Measurements from ENCODE around the gene TMEM52. TPM values are rescaled to one million over a fixed set of nuclear protein-coding genes. Genes with fewer than 3 reads are reported as not detected.

Gene TMEM52
- polyA plus RNA-seq, 3 donors: 2.3 TPM; not detected in 2

DNA sequence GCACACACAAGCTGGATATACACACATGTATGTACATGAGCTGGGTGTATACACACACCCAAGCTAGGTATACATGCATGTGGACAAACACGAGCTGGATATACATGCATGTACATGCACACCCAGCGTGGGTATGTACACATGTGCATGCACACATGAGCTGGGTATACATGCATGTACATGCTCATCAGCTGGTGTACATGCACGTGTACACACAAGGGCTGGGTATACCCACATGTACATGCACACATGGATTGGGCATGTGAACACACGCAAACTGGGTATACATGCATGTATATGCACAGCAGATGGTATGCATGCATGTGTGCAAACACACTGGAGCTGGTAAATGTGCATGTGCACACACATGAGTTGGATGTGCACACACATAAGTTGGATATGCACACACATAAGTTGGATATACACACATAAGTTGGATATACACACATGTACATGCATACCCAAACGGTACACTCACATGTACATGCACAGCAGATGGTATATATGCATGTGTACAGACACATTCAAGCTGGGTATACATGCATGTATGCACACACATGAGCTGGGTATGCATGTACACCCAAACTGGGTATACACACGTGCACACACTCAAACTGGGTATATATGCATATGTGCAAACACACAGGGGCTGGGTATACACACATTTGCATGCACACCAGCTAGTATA is 20.7 kb downstream of the TMEM52 start:
- H3K4me3 Mint-ChIP-seq: no peak overlapping the region
- H3K4me3 ChIP-seq (replicated peaks in 1 of 3; ENCODE audit: low read depth in 2 of 3, low read length in 3 of 3): no peak overlapping the region
- H3K79me2 ChIP-seq (ENCODE audit: insufficient read depth, low read length): peaks cover 4% of the 10 kb centered on the region
- H3K9me3 ChIP-seq (replicated peaks in 1 of 2; ENCODE audit: control insufficient read depth in 1 of 2, insufficient read depth in 1 of 2, low read length in 2 of 2): peaks cover 0 to 5% of the 10 kb centered on the region in 2 donors
- H2AFZ ChIP-seq (ENCODE audit: insufficient read depth, low read depth, low read length, poor library complexity, severe bottlenecking): no peak overlapping the region
- DNase-seq: no peak
- H3K4me1 Mint-ChIP-seq: peaks cover 10% of the 10 kb centered on the region
- H3K36me3 Mint-ChIP-seq: no peaks in the 10 kb centered on the region
- H3K9me3 Mint-ChIP-seq: peaks cover 0 to 5% (median 5%) of the 10 kb centered on the region in 7 donors
- H3K27me3 ChIP-seq (ENCODE audit: control insufficient read depth in 2 of 2, insufficient read depth in 2 of 2, low read length in 2 of 2): peaks cover 0 to 19% of the 10 kb centered on the region in 2 donors
- H4K20me1 ChIP-seq (ENCODE audit: insufficient read depth, low read length): peaks cover 5% of the 10 kb centered on the region
- no peak overlapping the region for H3K4me2 ChIP-seq (replicated peaks; ENCODE audit: extremely low read depth, low read length, poor library complexity, severe bottlenecking)
- peaks cover 24 to 50% (median 28%) of the 10 kb centered on the region in 3 donors for H3K27me3 Mint-ChIP-seq (ENCODE audit: low read depth in 3 of 3)
- H3K27ac ChIP-seq (ENCODE audit: low read depth in 1 of 2, low read length in 2 of 2): no peak overlapping the region
- H3K27ac Mint-ChIP-seq: no peak overlapping the region
- no peak overlapping the region for H3K9ac ChIP-seq (ENCODE audit: insufficient read depth, low read length, poor library complexity, severe bottlenecking)
- TF ChIP-seq, protein P1, sequence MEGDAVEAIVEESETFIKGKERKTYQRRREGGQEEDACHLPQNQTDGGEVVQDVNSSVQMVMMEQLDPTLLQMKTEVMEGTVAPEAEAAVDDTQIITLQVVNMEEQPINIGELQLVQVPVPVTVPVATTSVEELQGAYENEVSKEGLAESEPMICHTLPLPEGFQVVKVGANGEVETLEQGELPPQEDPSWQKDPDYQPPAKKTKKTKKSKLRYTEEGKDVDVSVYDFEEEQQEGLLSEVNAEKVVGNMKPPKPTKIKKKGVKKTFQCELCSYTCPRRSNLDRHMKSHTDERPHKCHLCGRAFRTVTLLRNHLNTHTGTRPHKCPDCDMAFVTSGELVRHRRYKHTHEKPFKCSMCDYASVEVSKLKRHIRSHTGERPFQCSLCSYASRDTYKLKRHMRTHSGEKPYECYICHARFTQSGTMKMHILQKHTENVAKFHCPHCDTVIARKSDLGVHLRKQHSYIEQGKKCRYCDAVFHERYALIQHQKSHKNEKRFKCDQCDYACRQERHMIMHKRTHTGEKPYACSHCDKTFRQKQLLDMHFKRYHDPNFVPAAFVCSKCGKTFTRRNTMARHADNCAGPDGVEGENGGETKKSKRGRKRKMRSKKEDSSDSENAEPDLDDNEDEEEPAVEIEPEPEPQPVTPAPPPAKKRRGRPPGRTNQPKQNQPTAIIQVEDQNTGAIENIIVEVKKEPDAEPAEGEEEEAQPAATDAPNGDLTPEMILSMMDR (IDR thresholded peaks at IDR 0.05): no peak
- peaks cover 3 to 7% of the 10 kb centered on the region in 2 donors for H3K4me1 ChIP-seq (ENCODE audit: control insufficient read depth in 1 of 2, insufficient read depth in 2 of 2, low read length in 2 of 2)
- 99% methylated on average over 5 of the region's 6 CpGs for WGBS (ENCODE audit: insufficient coverage)
- no peaks in the 10 kb centered on the region for H3K36me3 ChIP-seq (replicated peaks in 1 of 2; ENCODE audit: control insufficient read depth in 1 of 2, insufficient read depth in 2 of 2, low read length in 2 of 2)
- intact Hi-C loops (cut with micrococcal nuclease): loop anchor here in 1 of 2 donors (10.0 kb wide), 1 partner anchor 54 kb away; no protein-coding TSS in a partner anchor

DNA sequence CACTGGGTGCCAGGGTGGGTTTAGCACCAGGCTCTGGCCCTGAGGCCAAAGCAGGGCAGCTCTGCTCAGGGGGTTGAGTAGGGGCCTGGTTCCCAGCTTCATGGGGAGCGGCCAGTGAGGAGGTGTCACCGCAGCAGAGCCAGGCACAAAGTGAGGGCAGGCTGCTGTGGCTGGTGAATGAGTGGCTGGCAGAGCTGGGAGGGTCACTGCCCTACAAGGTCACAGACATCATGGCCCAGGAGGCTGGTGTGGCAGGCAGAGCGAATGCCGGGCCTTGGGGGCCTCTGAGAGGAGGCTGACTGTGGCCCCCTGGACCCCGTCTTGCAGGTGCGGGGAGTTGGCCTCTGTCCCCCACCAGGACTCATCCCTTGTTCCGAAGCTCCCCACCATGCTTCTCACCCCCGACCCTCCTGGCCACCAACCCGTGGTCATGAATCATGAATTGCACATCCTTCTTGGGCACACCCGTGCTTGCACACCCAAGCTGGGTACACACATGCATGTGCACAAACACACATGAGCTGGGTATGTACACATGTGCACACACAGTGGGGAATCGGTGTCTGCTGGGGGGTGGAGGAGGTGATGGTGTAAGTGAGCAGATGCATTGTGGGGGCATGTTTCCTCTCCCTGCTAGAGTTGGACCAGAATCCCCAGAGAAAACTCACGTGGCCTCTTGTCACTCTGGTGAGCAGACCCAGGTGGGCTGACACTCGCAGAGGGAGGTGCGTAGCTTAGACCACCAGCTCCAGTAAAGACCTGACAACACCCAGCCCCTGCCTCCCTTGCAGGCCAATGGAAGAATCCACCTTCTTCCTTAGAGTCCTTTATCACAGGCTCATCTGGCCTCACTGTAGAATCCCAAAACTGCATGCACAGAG is 23.4 kb downstream of the TMEM52 start:
- H3K4me3 Mint-ChIP-seq: no peak overlapping the region
- no peaks in the 10 kb centered on the region for H3K36me3 Mint-ChIP-seq
- Histone ChIP-seq H3K4me1 (ENCODE audit: control insufficient read depth in 1 of 2, insufficient read depth in 2 of 2, low read length in 2 of 2) (peaks cover 14 to 19% of the 10 kb centered on the region in 2 donors), H3K27ac (ENCODE audit: low read depth in 1 of 2, low read length in 2 of 2) (no peak overlapping the region), H3K79me2 (ENCODE audit: insufficient read depth, low read length) (peaks cover 22% of the 10 kb centered on the region), H3K9ac (ENCODE audit: insufficient read depth, low read length, poor library complexity, severe bottlenecking) (no peak overlapping the region), H2AFZ (ENCODE audit: insufficient read depth, low read depth, low read length, poor library complexity, severe bottlenecking) (no peak overlapping the region), H4K20me1 (ENCODE audit: insufficient read depth, low read length) (peaks cover 11% of the 10 kb centered on the region), H3K27me3 (ENCODE audit: control insufficient read depth in 2 of 2, insufficient read depth in 2 of 2, low read length in 2 of 2) (peaks cover 0 to 19% of the 10 kb centered on the region in 2 donors), H3K9me3 (replicated peaks in 1 of 2; ENCODE audit: control insufficient read depth in 1 of 2, insufficient read depth in 1 of 2, low read length in 2 of 2) (no peaks in the 10 kb centered on the region), H3K4me2 (replicated peaks; ENCODE audit: extremely low read depth, low read length, poor library complexity, severe bottlenecking) (no peak overlapping the region), H3K4me3 (replicated peaks in 1 of 3; ENCODE audit: low read depth in 2 of 3, low read length in 3 of 3) (no peak overlapping the region), H3K36me3 (replicated peaks in 1 of 2; ENCODE audit: control insufficient read depth in 1 of 2, insufficient read depth in 2 of 2, low read length in 2 of 2) (no peaks in the 10 kb centered on the region)
- intact Hi-C loops (cut with micrococcal nuclease): loop anchor here in 1 of 2 donors (10.0 kb wide), 1 partner anchor 51 kb away; no protein-coding TSS in a partner anchor
- no peak overlapping the region for H3K27ac Mint-ChIP-seq
- peaks cover 19 to 48% (median 29%) of the 10 kb centered on the region in 3 donors for H3K27me3 Mint-ChIP-seq (ENCODE audit: low read depth in 3 of 3)
- TF ChIP-seq, protein P1 (IDR thresholded peaks at IDR 0.05): no peak
- no peak for DNase-seq
- H3K4me1 Mint-ChIP-seq: peaks cover 21% of the 10 kb centered on the region
- H3K9me3 Mint-ChIP-seq: peaks cover 0 to 2% (median 0%) of the 10 kb centered on the region in 7 donors
- WGBS (ENCODE audit: insufficient coverage): 72% methylated on average over 12 of the region's 14 CpGs
